Hepatocyte (in vitro differentiated cells): ENCODE data around the gene NKD1. TPM values are rescaled to one million over a fixed set of nuclear protein-coding genes. Genes with fewer than 3 reads are reported as not detected.

Source experiments
- DNase-seq: peaks from one replicate; pipeline ENCODE4 v3.0.0-alpha.2; 2016; ENCODE audit warnings: low spot score
- H2AFZ ChIP-seq: fragments of 200-600 bp; sonication (generic); 2 replicates; pipeline ENCODE4 v1.6.0; 2016; ENCODE audit warnings: antibody characterized with exemption, mild to moderate bottlenecking
- H3K27ac ChIP-seq: fragments of 200-600 bp; sonication (generic); 2 replicates; pipeline ENCODE4 v1.5.1; 2016; ENCODE audit warnings: mild to moderate bottlenecking
- H3K27me3 ChIP-seq: fragments of 200-600 bp; sonication (generic); 2 replicates; pipeline ENCODE4 v1.6.1; 2016
- H3K36me3 ChIP-seq: fragments of 200-600 bp; sonication (generic); replicated peaks from 2 replicates; pipeline ENCODE4 v1.5.1; 2016; ENCODE audit warnings: low read depth; ENCODE audit not compliant: insufficient read depth
- H3K4me1 ChIP-seq: fragments of 200-600 bp; sonication (generic); 2 replicates; pipeline ENCODE4 v1.5.1; 2016; ENCODE audit warnings: mild to moderate bottlenecking, moderate library complexity; ENCODE audit not compliant: insufficient read depth
- H3K4me2 ChIP-seq: fragments of 200-600 bp; sonication (generic); 2 replicates; pipeline ENCODE4 v1.6.0; 2016
- H3K4me3 ChIP-seq: fragments of 200-600 bp; sonication (generic); 2 replicates; pipeline ENCODE4 v1.5.1; 2016; ENCODE audit warnings: mild to moderate bottlenecking
- H3K79me2 ChIP-seq: fragments of 200-600 bp; sonication (generic); 2 replicates; pipeline ENCODE4 v1.6.0; 2017; ENCODE audit warnings: mild to moderate bottlenecking
- H3K9me2 ChIP-seq: fragments of 200-600 bp; sonication (generic); replicated peaks from 2 replicates; pipeline ENCODE4 v1.6.0; 2017; ENCODE audit warnings: mild to moderate bottlenecking; ENCODE audit not compliant: insufficient read depth
- H3K9me3 ChIP-seq: fragments of 200-600 bp; sonication (generic); 2 replicates; pipeline ENCODE4 v1.5.1; 2016; ENCODE audit warnings: low read depth, mild to moderate bottlenecking
- H4K20me1 ChIP-seq: fragments of 200-600 bp; sonication (generic); 2 replicates; pipeline ENCODE4 v1.6.0; 2016; ENCODE audit warnings: mild to moderate bottlenecking; ENCODE audit not compliant: insufficient read depth, poor library complexity, severe bottlenecking
- EZH2 ChIP-seq: fragments of 200-600 bp; sonication (generic); IDR thresholded peaks from 2 replicates; pipeline ENCODE4 v1.6.1; 2016; ENCODE audit warnings: antibody characterized with exemption, mild to moderate bottlenecking, borderline replicate concordance
- EZH2phosphoT487 ChIP-seq: fragments of 200-600 bp; sonication (generic); IDR thresholded peaks from one replicate; pipeline ENCODE4 v1.6.1; 2018; ENCODE audit warnings: antibody characterized with exemption, mild to moderate bottlenecking, low read depth, moderate library complexity; ENCODE audit not compliant: unreplicated experiment, severe bottlenecking
- WGBS: methylation state at CpG from one replicate; pipeline ENCODE4 v1.1.6; 2016; ENCODE audit warnings: low lambda C conversion rate; ENCODE audit errors: missing lambda C conversion rate; 5-methylcytosine and 5-hydroxymethylcytosine counted together
- polyA plus RNA-seq: library from polyadenylated mRNA; unstranded; fragments of >200 nt; fragmentation: Nextera tagmentation; extraction: Ambion mirVana; gene quantifications from 2 replicates; pipeline ENCODE4 v1.2.1, GENCODE V29; 2016
- total RNA-seq: library from RNA; depleted of rRNA; stranded (reverse); fragments of >200 nt; gene quantifications from 2 replicates; pipeline ENCODE4 v1.2.3, GENCODE V29; 2014
- TF ChIP-seq, protein P1 (sequence below): fragments of 200-600 bp; sonication (generic); IDR thresholded peaks from 2 replicates; pipeline ENCODE4 v1.5.1; 2016; ENCODE audit warnings: antibody characterized with exemption, mild to moderate bottlenecking; ENCODE audit not compliant: poor library complexity

The NKD1 gene
- total and polyA plus RNA-seq, 2 experiments from 2014 or later, result 5.9 to 26.3 TPM

DNA sequence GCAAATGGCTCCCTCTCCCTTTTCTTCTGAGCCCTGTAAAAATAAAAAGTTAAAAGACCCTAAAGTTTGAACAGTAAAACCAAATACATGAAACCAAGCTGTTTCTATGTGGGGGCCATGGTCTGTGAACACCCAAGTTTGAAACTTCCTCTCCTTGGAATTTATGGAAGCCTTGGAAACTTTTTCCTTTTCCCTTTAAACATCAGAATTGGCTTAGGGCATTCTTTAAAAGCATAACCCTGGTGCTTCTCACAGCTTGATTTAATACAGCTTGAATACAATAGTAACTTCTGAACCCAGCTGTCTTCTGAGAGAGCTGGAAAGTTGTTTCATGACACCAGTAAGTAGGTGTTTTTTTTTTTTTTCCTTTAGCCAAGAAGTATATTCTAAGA is 26.5 kb downstream of the NKD1 start:
- peak; percentile 33 for DNase-seq
- peaks cover 6% of the 10 kb centered on the region for H3K4me1 ChIP-seq
- H3K27me3 ChIP-seq, result no peaks in the 10 kb centered on the region
- H3K79me2 ChIP-seq, result peaks cover 4% of the 10 kb centered on the region
- H3K4me2 ChIP-seq, result peak overlapping the region; percentile 46
- TF ChIP-seq, protein P1, sequence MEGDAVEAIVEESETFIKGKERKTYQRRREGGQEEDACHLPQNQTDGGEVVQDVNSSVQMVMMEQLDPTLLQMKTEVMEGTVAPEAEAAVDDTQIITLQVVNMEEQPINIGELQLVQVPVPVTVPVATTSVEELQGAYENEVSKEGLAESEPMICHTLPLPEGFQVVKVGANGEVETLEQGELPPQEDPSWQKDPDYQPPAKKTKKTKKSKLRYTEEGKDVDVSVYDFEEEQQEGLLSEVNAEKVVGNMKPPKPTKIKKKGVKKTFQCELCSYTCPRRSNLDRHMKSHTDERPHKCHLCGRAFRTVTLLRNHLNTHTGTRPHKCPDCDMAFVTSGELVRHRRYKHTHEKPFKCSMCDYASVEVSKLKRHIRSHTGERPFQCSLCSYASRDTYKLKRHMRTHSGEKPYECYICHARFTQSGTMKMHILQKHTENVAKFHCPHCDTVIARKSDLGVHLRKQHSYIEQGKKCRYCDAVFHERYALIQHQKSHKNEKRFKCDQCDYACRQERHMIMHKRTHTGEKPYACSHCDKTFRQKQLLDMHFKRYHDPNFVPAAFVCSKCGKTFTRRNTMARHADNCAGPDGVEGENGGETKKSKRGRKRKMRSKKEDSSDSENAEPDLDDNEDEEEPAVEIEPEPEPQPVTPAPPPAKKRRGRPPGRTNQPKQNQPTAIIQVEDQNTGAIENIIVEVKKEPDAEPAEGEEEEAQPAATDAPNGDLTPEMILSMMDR, result no peak
- no peak for TF ChIP-seq EZH2phosphoT487
- TF ChIP-seq EZH2, result no peak
- no peaks in the 10 kb centered on the region for H3K36me3 ChIP-seq
- no peaks in the 10 kb centered on the region for H3K9me3 ChIP-seq
- H4K20me1 ChIP-seq, result no peaks in the 10 kb centered on the region
- H3K27ac ChIP-seq, result peak overlapping the region; percentile 85
- no peak overlapping the region for H3K4me3 ChIP-seq
- no peak overlapping the region for H2AFZ ChIP-seq
- H3K9me2 ChIP-seq, result no peaks in the 10 kb centered on the region

DNA sequence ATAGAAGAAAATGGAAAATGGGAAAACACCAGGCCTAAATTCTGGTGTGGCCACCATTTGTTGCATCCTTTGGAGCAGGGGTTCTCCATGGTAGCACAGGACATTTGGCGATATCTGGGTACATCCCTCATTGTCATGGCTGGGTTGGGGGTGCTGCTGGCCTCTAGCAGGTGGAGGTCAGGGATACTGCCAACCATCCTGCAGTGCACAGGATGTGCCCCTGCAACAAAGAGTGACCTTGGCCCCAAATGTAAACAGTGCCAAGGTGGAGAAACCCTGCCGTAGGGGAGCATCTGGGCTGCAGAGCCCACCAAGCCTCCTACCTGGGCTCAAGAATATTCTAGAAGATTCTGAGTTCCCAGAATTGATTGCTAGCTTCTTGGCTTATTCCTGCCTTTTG is 27.5 kb downstream of the NKD1 start:
- no peaks in the 10 kb centered on the region for H3K36me3 ChIP-seq
- no peak overlapping the region for H3K4me3 ChIP-seq
- peaks cover 6% of the 10 kb centered on the region for H3K4me1 ChIP-seq
- TF ChIP-seq EZH2phosphoT487, result no peak
- TF ChIP-seq, protein P1, result no peak
- no peak for TF ChIP-seq EZH2
- H3K79me2 ChIP-seq, result peaks cover 3% of the 10 kb centered on the region
- no peak overlapping the region for H2AFZ ChIP-seq
- H4K20me1 ChIP-seq, result no peaks in the 10 kb centered on the region
- H3K9me2 ChIP-seq, result no peaks in the 10 kb centered on the region
- peak overlapping the region; percentile 4 for H3K4me2 ChIP-seq
- H3K27ac ChIP-seq, result peak overlapping the region; percentile 80
- H3K9me3 ChIP-seq, result no peaks in the 10 kb centered on the region
- no peak for DNase-seq
- WGBS, result 98% methylated on average over 2 of the region's 2 CpGs
- H3K27me3 ChIP-seq, result no peaks in the 10 kb centered on the region

DNA sequence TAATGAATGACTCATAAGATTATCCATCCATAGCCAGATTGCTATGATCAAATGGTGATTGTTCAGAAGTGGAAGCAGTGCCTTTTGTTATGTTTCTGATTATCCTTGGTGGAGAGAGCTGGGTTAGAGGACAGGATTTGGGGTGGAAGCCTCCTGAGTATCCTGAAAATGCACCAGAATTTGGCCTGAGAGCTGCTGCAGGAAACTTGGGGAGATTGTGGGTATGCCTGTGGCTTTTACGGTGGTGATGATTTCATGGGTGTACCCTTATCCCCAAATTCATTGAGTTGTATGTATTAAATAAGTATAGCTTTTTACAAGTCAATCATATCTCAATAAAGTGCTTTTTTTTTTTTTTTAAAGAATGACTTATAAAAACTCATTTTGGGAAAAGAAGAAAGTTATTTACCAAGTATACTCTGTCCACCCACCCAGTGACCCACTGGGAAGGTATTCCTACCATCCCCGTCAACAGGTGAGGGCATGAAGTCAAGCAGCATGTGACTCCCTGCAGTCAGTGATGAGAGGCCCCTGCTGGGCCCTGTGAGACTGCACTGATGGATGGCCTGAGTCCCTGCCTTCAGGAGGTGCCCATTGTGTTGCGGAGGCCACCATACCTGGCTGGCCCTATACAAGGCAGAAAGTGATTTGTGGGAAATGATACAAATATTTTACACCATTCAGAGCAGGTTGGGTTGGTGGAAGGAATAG is 28.4 kb downstream of the NKD1 start:
- 98% methylated on average over 3 of the region's 3 CpGs for WGBS
- Histone ChIP-seq H3K27me3 (no peaks in the 10 kb centered on the region), H2AFZ (no peak overlapping the region), H3K9me3 (no peaks in the 10 kb centered on the region), H3K79me2 (peaks cover 3% of the 10 kb centered on the region), H3K4me3 (no peak overlapping the region), H3K4me1 (peaks cover 6% of the 10 kb centered on the region), H4K20me1 (no peaks in the 10 kb centered on the region), H3K4me2 (no peak overlapping the region), H3K9me2 (no peaks in the 10 kb centered on the region), H3K36me3 (no peaks in the 10 kb centered on the region), H3K27ac (no peak overlapping the region)
- TF ChIP-seq, protein P1, result no peak
- TF ChIP-seq EZH2 (no peak), EZH2phosphoT487 (no peak)
- no peak for DNase-seq
